Measurements from ENCODE around the gene RIT1.

GRCh38 chr1:155913969-155914757 is 3.0 kb upstream of the RIT1 start:
- no peak for TF ChIP-seq EZH2 (optimal IDR thresholded peaks at IDR 0.05; ENCODE audit: low read depth, low read length)
- no peak for TF ChIP-seq CTCF (IDR thresholded peaks at IDR 0.05; ENCODE audit: low read length)
- TF ChIP-seq EZH2phosphoT487 (IDR thresholded peaks at IDR 0.05; ENCODE audit: low read length) = no peak

Data from MM.1S (cell line).